HL-60 (cell line): Measurements from ENCODE around the gene KCNAB1.

ENCODE experiments used
- DNase-seq, 2 experiments: peaks; one replicate each; pipeline ENCODE4 v3.0.0-alpha.2; 2010 to 2020; ENCODE audit warnings: low read depth in 1 of 2, low spot score in 1 of 2
- H3K27ac ChIP-seq: fragments of 250-450 bp; sonication (Bioruptor Pico); replicated peaks from 2 replicates; pipeline ENCODE4 v1.5.1; 2020; ENCODE audit warnings: mild to moderate bottlenecking, moderate library complexity
- H3K27me3 ChIP-seq: fragments of 250-450 bp; sonication (Bioruptor Pico); 2 replicates; pipeline ENCODE4 v1.5.1; 2021; ENCODE audit warnings: mild to moderate bottlenecking, moderate library complexity; ENCODE audit not compliant: insufficient read depth, poor library complexity, severe bottlenecking
- H3K4me3 ChIP-seq: replicated peaks from 2 replicates; pipeline ENCODE4 v1.5.1; 2011; ENCODE audit warnings: mild to moderate bottlenecking, control low read depth, low read length; ENCODE audit not compliant: insufficient read depth
- CTCF ChIP-seq: IDR thresholded peaks from one replicate; pipeline ENCODE4 v1.5.1; 2011; ENCODE audit warnings: low read length, control low read depth, inconsistent platforms; ENCODE audit not compliant: insufficient read depth
- GABPA ChIP-seq: IDR thresholded peaks from 2 replicates; pipeline ENCODE4 v1.6.1; 2012; ENCODE audit warnings: low read depth
- POLR2AphosphoS5 ChIP-seq: IDR thresholded peaks from 2 replicates; pipeline ENCODE4 v1.6.1; 2012; ENCODE audit warnings: low read depth
- REST ChIP-seq: IDR thresholded peaks from 2 replicates; pipeline ENCODE4 v1.6.1; 2012; ENCODE audit warnings: low read depth; ENCODE audit not compliant: insufficient replicate concordance
- SPI1 ChIP-seq: IDR thresholded peaks from 2 replicates; pipeline ENCODE4 v1.6.1; 2012; ENCODE audit warnings: low read depth, mild to moderate bottlenecking, borderline replicate concordance

The KCNAB1 gene

GRCh38 chr3:156548902-156549301 lies 428.5 kb downstream of the KCNAB1 start:
- TF ChIP-seq POLR2AphosphoS5 (no peak), GABPA (no peak), SPI1 (no peak), CTCF (no peak), REST (no peak)
- H3K4me3 ChIP-seq, result no peak overlapping the region
- DNase-seq, result no peak
- H3K27me3 ChIP-seq, result no peaks in the 10 kb centered on the region
- no peak overlapping the region for H3K27ac ChIP-seq

GRCh38 chr3:156551261-156551660 lies 430.9 kb downstream of the KCNAB1 start:
- H3K4me3 ChIP-seq, result no peak overlapping the region
- H3K27ac ChIP-seq, result no peak overlapping the region
- no peak for DNase-seq
- TF ChIP-seq CTCF (no peak), SPI1 (no peak), REST (no peak), GABPA (no peak), POLR2AphosphoS5 (no peak)
- H3K27me3 ChIP-seq, result no peaks in the 10 kb centered on the region

GRCh38 chr3:156551746-156552145 lies 431.4 kb downstream of the KCNAB1 start:
- DNase-seq, result no peak
- TF ChIP-seq SPI1, result no peak
- TF ChIP-seq POLR2AphosphoS5, result no peak
- TF ChIP-seq GABPA, result no peak
- TF ChIP-seq REST, result no peak
- no peak for TF ChIP-seq CTCF
- Histone ChIP-seq H3K4me3 (no peak overlapping the region), H3K27ac (no peak overlapping the region), H3K27me3 (no peaks in the 10 kb centered on the region)
